C4-2B (cell line): ENCODE measurements around the gene PRKCA.
A peak's percentile ranks its signal among the peaks of the same experiment; 100 is the strongest.

Source experiments
- H3K27ac ChIP-seq: fragments of 450-650 bp; 2 replicates; pipeline ENCODE4 v1.5.1; 2017
- ZFX ChIP-seq: fragments of 450-650 bp; IDR thresholded peaks from 2 replicates; pipeline ENCODE4 v1.6.1; 2017
- TF ChIP-seq, protein P1 (sequence below): fragments of 450-650 bp; conservative IDR thresholded peaks from 2 replicates; pipeline ENCODE4 v1.5.1; 2017; ENCODE audit warnings: mild to moderate bottlenecking

PRKCA gene

GRCh38 chr17:66577041-66577440 is 274.6 kb downstream of the PRKCA start:
- no peak overlapping the region for H3K27ac ChIP-seq
- TF ChIP-seq, protein P1, sequence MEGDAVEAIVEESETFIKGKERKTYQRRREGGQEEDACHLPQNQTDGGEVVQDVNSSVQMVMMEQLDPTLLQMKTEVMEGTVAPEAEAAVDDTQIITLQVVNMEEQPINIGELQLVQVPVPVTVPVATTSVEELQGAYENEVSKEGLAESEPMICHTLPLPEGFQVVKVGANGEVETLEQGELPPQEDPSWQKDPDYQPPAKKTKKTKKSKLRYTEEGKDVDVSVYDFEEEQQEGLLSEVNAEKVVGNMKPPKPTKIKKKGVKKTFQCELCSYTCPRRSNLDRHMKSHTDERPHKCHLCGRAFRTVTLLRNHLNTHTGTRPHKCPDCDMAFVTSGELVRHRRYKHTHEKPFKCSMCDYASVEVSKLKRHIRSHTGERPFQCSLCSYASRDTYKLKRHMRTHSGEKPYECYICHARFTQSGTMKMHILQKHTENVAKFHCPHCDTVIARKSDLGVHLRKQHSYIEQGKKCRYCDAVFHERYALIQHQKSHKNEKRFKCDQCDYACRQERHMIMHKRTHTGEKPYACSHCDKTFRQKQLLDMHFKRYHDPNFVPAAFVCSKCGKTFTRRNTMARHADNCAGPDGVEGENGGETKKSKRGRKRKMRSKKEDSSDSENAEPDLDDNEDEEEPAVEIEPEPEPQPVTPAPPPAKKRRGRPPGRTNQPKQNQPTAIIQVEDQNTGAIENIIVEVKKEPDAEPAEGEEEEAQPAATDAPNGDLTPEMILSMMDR: no peak
- no peak for TF ChIP-seq ZFX

DNA sequence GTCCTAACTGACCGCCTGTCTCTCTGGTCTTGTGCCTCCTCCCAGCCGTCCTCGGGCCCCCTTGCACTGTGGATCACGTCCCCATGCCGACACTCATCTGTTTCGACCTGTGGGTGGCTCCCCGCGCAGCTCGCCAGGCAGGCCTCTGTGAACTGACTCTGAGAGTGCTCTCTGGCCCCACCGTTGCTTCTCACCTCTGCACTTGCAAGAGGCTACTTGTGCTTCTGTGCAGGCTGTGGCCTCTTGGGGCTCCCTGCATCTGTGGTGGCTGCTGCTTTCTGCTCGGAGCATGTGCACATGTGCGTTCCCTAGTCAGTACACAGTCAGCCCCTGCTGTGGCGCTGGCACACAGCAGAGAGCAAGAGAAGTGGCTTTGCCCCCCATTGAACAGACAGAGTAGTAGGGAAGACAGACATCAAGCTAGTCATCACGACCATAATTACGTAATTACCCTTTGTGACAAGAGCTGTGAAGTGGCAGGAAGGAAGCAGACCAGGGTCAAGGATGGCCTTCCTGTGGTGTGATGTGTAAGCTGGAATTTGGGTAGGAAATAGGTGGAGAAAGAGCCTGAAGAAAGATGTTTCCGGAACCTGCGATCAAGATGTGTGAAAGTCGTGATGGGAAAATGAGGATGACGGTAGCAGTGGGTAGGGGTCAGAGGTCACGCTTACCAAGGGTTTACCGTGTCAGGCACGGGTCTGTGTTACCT is 276.5 kb downstream of the PRKCA start:
- TF ChIP-seq, protein P1: no peak
- TF ChIP-seq ZFX: no peak
- peak overlapping the region; percentile 44 for H3K27ac ChIP-seq

DNA sequence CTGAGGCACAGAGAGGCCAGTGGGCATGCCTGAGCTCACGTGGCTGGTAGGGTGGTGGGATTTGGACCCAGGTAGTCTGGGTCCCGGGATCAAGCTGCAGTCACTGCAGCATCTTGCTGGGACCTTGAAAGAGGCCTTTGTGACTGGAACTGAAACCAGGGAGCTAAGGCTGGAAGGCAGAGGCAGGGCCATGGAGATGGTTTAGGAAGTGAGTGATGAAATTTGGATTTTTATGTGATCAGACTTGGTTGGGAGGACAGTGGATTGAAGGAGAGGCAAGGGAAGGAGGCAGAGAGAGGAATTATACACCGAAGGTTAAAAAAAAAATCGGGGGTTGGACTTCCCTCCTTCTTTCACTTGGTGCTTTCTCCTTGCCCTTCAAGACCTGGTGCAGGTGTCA is 277.1 kb downstream of the PRKCA start:
- peak overlapping the region; percentile 44 for H3K27ac ChIP-seq
- TF ChIP-seq ZFX: no peak
- TF ChIP-seq, protein P1: no peak

DNA sequence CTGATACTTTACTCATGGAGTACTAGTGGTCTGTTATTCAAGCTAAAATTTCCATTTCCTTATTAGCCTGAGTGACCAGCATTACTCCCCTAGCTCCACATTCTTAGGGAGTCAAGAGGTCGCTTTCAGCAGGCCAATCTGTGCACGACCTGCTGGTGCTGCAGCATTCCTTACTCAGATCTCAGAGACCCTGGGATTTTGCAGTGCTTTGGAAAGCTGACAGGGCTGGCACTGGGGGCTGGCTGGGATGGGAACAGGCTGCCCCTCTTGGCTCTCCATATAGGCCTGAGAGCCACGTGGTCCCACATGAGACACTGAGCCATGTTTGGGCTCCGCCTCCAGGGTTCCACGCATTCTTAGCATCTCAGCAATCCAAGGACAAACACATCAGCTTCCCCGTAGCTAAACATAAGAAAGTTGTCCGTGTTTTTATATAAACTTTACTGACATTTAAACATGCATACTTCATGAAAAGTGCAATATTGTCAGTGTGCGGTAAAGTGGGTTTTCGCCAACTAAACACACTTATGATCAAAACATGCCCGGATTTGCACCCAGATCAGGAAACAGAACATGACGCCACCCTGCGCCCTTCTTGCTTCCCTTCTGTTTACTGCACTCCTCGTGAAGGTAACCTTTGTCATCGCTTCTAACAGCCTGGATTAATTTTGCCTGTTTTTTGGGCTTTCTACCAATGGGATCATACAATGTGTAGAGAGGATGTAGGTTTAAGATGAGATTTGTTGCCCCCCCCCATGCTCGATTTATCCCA is 278.0 kb downstream of the PRKCA start:
- TF ChIP-seq ZFX: no peak
- TF ChIP-seq, protein P1: no peak
- peak overlapping the region; percentile 44 for H3K27ac ChIP-seq

GRCh38 chr17:66580956-66581391 is 278.6 kb downstream of the PRKCA start:
- no peak for TF ChIP-seq ZFX
- TF ChIP-seq, protein P1: no peak
- peak overlapping the region; percentile 66 for H3K27ac ChIP-seq

- TF ChIP-seq, protein P1: no peak
- peak overlapping the region; percentile 39; the same call in 1 of the 2 replicates for H3K27ac ChIP-seq
These were observed 280.1 kb downstream of the PRKCA start for GRCh38 chr17:66582373-66583111.
